ENCODE data around the gene PGS1. TPM values are rescaled to one million over a fixed set of nuclear protein-coding genes. Genes with fewer than 3 reads are reported as not detected.

Gene PGS1
- total RNA-seq, 2 donors from 2014 or later, result 33.3 to 40.2 TPM

DNA sequence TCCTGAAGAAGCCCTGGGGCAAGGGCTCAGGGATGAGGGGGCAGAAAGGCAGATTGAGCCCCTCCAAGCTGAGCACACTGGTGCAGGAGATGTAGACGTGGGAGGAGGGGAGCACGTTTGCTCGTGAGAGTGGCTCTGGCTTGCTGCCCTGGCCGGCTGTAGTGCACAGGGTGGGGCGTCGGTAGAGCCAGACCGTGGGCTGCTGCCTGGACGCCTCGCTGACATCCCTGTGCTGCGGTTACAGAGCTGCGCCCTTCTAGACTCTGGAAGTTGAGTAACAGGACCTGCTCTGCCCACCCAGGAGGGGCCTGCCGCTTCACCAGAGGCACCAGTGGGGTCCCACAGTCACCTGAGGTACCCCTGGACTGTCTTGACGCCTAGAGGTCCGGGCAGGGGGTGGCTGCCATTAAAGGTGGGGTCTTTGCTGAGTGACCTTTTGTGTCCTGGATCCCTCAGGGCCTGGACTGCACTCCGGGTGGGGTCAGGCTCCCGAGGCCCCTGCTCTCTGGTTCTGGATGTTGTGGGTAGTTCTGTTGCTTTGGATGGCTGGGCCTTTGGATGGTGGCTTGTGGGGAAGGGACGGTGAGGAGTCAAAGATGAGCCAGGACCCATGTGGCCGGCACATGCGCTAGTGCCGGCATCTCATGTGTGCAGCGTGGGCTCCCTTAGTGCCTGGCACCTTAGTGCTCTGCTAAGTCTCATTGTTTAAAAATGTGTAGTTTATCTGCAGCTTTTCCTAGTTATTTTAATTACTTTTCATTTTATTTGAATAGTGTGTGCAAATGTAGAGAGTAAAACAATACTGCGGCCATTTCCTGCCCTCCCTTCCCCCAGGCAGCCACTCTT is 41.7 kb downstream of the PGS1 start:
- intact Hi-C loops (cut with DNase I), result loop anchor here (5.0 kb wide), 1 partner anchor 128 kb away; no protein-coding TSS in a partner anchor
- no peak for DNase-seq
- no peak overlapping the region for H3K27ac ChIP-seq
- H3K9me3 ChIP-seq, result no peaks in the 10 kb centered on the region
- H3K4me1 ChIP-seq, result peaks cover 18% of the 10 kb centered on the region
- H3K27me3 ChIP-seq, result no peaks in the 10 kb centered on the region
- no peak for TF ChIP-seq CTCF (IDR thresholded peaks at IDR 0.05)
- no peak overlapping the region for H3K4me3 ChIP-seq
- no peaks in the 10 kb centered on the region for H3K36me3 ChIP-seq
- H3K9ac ChIP-seq (ENCODE audit: low read depth in 2 of 2, low read length in 2 of 2), result no peak overlapping the region

DNA sequence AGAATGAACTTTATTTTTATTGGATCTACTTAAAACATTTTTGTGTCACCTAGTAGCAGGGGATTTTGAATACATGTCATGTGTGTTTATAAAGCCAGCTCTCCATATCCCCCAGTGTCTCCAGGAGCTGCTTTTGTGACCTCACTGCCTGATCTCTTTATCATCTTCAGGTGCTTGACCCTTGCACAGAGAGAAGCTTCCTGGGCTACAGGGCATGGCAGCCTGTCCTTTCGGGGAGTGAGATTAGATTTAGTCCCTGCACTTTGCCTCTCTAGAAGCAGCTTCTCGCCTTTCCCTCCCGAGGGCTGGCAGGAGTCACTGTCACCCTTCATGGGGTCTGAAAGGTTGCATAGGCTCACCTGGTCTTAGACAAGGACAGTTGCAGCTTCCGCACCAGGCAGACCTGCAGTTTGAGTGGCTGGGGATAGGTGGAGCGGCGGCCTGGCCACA is 42.7 kb downstream of the PGS1 start:
- H3K4me1 ChIP-seq, result peaks cover 10% of the 10 kb centered on the region
- no peak overlapping the region for H3K4me3 ChIP-seq
- no peak overlapping the region for H3K9ac ChIP-seq (ENCODE audit: low read depth in 2 of 2, low read length in 2 of 2)
- TF ChIP-seq CTCF (IDR thresholded peaks at IDR 0.05), result no peak
- no peaks in the 10 kb centered on the region for H3K9me3 ChIP-seq
- intact Hi-C loops (cut with DNase I), result loop anchor here (5.0 kb wide), 1 partner anchor 129 kb away; no protein-coding TSS in a partner anchor
- DNase-seq, result no peak
- H3K27me3 ChIP-seq, result no peaks in the 10 kb centered on the region
- H3K27ac ChIP-seq, result no peak overlapping the region
- H3K36me3 ChIP-seq, result no peaks in the 10 kb centered on the region

GRCh38 chr17:78421534-78422266 is 43.3 kb downstream of the PGS1 start:
- Histone ChIP-seq H3K27me3 (no peaks in the 10 kb centered on the region), H3K4me3 (no peak overlapping the region), H3K9ac (ENCODE audit: low read depth in 2 of 2, low read length in 2 of 2) (no peak overlapping the region), H3K4me1 (peaks cover 5% of the 10 kb centered on the region), H3K27ac (no peak overlapping the region), H3K36me3 (peaks cover 4% of the 10 kb centered on the region), H3K9me3 (no peaks in the 10 kb centered on the region)
- intact Hi-C loops (cut with DNase I), result loop anchor here (2.0 to 5.0 kb wide), 2 partner anchors 61 to 129 kb away; partner anchors contain the start of gene SOCS3
- peak; percentile 99 for TF ChIP-seq CTCF (IDR thresholded peaks at IDR 0.05)
- DNase-seq, result peak; percentile 85

GRCh38 chr17:78422267-78422605 is 43.8 kb downstream of the PGS1 start:
- no peak overlapping the region for H3K9ac ChIP-seq (ENCODE audit: low read depth in 2 of 2, low read length in 2 of 2)
- no peak for DNase-seq
- no peak overlapping the region for H3K4me3 ChIP-seq
- TF ChIP-seq CTCF (IDR thresholded peaks at IDR 0.05), result no peak
- H3K36me3 ChIP-seq, result peaks cover 9% of the 10 kb centered on the region
- H3K27ac ChIP-seq, result no peak overlapping the region
- H3K4me1 ChIP-seq, result peaks cover 3% of the 10 kb centered on the region
- H3K9me3 ChIP-seq, result no peaks in the 10 kb centered on the region
- H3K27me3 ChIP-seq, result no peaks in the 10 kb centered on the region
- intact Hi-C loops (cut with DNase I), result loop anchor here (2.0 to 5.0 kb wide), 2 partner anchors 61 to 130 kb away; partner anchors contain the start of gene SOCS3

GRCh38 chr17:78422872-78423588 is 44.6 kb downstream of the PGS1 start:
- TF ChIP-seq CTCF (IDR thresholded peaks at IDR 0.05), result no peak
- peaks cover 9% of the 10 kb centered on the region for H3K36me3 ChIP-seq
- intact Hi-C loops (cut with DNase I), result loop anchor here (2.0 to 5.0 kb wide), 2 partner anchors 62 to 131 kb away; partner anchors contain the start of gene SOCS3

More at GRCh38 chr17:78422872-78423588, 44.6 kb downstream of the PGS1 start:
- no peaks in the 10 kb centered on the region for H3K4me1 ChIP-seq
- no peak overlapping the region for H3K27ac ChIP-seq
- no peak for DNase-seq
- H3K9ac ChIP-seq (ENCODE audit: low read depth in 2 of 2, low read length in 2 of 2), result no peak overlapping the region
- no peaks in the 10 kb centered on the region for H3K9me3 ChIP-seq
- H3K27me3 ChIP-seq, result no peaks in the 10 kb centered on the region
- H3K4me3 ChIP-seq, result no peak overlapping the region

Data from colonic mucosa (tissue), 4 donors.